Astrocyte (in vitro differentiated cells and primary cell): ENCODE results near the gene IL4R.

Experiments used
- EZH2 ChIP-seq: IDR thresholded peaks from 2 replicates; pipeline ENCODE4 v1.6.1; 2012; ENCODE audit warnings: mild to moderate bottlenecking, low read length, inconsistent platforms; ENCODE audit not compliant: insufficient read depth
- TF ChIP-seq, protein P1 (sequence below): IDR thresholded peaks from 2 replicates; pipeline ENCODE4 v1.5.1; 2011; ENCODE audit warnings: low read depth, mild to moderate bottlenecking, inconsistent platforms, low read length, moderate library complexity; ENCODE audit not compliant: insufficient read depth

- no peak for TF ChIP-seq EZH2
- TF ChIP-seq, protein P1, sequence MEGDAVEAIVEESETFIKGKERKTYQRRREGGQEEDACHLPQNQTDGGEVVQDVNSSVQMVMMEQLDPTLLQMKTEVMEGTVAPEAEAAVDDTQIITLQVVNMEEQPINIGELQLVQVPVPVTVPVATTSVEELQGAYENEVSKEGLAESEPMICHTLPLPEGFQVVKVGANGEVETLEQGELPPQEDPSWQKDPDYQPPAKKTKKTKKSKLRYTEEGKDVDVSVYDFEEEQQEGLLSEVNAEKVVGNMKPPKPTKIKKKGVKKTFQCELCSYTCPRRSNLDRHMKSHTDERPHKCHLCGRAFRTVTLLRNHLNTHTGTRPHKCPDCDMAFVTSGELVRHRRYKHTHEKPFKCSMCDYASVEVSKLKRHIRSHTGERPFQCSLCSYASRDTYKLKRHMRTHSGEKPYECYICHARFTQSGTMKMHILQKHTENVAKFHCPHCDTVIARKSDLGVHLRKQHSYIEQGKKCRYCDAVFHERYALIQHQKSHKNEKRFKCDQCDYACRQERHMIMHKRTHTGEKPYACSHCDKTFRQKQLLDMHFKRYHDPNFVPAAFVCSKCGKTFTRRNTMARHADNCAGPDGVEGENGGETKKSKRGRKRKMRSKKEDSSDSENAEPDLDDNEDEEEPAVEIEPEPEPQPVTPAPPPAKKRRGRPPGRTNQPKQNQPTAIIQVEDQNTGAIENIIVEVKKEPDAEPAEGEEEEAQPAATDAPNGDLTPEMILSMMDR = no peak
Measured at GRCh38 chr16:27373312-27373711, 59.5 kb downstream of the IL4R start.
